Breast epithelium (tissue), 3 donors: Measurements from ENCODE around the gene GPT2.

Source experiments
- POLR2A ChIP-seq: fragments of 450-650 bp; IDR thresholded peaks from one replicate; pipeline ENCODE4 v1.6.1; 2016; ENCODE audit warnings: antibody characterized with exemption, mild to moderate bottlenecking, moderate library complexity
- POLR2AphosphoS5 ChIP-seq, 3 donors: sonication (generic); formaldehyde crosslinking; IDR thresholded peaks; one replicate each; pipeline ENCODE4 v1.6.1; 2017; ENCODE audit warnings: antibody characterized with exemption in 3 of 3
- TF ChIP-seq, protein P1 (sequence below), 3 donors: fragments of 450-650 bp; IDR thresholded peaks; one replicate each; pipeline ENCODE4 v1.5.1; 2016 to 2017; ENCODE audit warnings: antibody characterized with exemption in 3 of 3, mild to moderate bottlenecking in 3 of 3, moderate library complexity in 3 of 3

DNA sequence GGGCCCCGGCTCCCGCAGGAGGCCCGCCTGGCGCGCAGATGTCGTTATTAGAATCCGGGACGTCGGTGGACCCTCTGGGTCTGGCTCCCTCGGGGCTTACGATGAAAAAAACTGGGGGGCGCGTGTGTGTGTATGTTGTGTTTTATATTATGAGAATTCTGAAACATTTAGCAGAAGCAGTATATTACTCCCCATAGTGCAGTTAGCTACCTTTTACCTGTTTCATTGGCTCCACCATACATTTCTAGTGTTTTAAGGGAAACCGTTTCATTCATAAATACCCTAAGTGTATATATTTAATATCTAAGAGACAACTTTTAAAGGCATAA is 89.8 kb downstream of the GPT2 start:
- TF ChIP-seq POLR2A = no peak
- TF ChIP-seq, protein P1, sequence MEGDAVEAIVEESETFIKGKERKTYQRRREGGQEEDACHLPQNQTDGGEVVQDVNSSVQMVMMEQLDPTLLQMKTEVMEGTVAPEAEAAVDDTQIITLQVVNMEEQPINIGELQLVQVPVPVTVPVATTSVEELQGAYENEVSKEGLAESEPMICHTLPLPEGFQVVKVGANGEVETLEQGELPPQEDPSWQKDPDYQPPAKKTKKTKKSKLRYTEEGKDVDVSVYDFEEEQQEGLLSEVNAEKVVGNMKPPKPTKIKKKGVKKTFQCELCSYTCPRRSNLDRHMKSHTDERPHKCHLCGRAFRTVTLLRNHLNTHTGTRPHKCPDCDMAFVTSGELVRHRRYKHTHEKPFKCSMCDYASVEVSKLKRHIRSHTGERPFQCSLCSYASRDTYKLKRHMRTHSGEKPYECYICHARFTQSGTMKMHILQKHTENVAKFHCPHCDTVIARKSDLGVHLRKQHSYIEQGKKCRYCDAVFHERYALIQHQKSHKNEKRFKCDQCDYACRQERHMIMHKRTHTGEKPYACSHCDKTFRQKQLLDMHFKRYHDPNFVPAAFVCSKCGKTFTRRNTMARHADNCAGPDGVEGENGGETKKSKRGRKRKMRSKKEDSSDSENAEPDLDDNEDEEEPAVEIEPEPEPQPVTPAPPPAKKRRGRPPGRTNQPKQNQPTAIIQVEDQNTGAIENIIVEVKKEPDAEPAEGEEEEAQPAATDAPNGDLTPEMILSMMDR (IDR thresholded peaks at IDR 0.05) = no peak
- no peak for TF ChIP-seq POLR2AphosphoS5 (IDR thresholded peaks at IDR 0.05)
